ENCODE measurements around the gene LIMCH1.

DNA sequence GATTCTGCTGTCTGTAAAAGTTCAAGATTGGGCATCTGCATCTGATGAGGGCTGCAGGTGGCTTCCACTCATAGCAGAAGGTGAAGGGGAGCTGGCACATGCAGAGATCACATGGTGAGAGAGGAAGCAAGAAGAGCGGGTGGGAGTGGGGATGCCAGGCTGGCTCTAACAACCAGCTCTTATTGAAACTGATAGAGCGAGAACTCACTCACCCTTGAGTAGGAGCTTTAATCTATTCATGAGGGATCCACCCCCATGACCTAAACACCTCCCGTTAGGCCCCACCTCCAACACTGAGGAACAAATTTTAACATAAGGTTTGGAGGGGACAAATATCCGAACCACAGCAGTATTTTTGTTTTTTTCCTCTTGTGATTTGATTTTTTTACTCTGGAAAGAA is 164.8 kb downstream of the LIMCH1 start:
- TF ChIP-seq, protein P1, sequence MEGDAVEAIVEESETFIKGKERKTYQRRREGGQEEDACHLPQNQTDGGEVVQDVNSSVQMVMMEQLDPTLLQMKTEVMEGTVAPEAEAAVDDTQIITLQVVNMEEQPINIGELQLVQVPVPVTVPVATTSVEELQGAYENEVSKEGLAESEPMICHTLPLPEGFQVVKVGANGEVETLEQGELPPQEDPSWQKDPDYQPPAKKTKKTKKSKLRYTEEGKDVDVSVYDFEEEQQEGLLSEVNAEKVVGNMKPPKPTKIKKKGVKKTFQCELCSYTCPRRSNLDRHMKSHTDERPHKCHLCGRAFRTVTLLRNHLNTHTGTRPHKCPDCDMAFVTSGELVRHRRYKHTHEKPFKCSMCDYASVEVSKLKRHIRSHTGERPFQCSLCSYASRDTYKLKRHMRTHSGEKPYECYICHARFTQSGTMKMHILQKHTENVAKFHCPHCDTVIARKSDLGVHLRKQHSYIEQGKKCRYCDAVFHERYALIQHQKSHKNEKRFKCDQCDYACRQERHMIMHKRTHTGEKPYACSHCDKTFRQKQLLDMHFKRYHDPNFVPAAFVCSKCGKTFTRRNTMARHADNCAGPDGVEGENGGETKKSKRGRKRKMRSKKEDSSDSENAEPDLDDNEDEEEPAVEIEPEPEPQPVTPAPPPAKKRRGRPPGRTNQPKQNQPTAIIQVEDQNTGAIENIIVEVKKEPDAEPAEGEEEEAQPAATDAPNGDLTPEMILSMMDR (IDR thresholded peaks at IDR 0.05) = no peak
- no peak for TF ChIP-seq POLR2AphosphoS5 (IDR thresholded peaks at IDR 0.05)
